ENCODE measurements around the gene OAS2. TPM values are rescaled to one million over a fixed set of nuclear protein-coding genes. Genes with fewer than 3 reads are reported as not detected.

The OAS2 gene
- total RNA-seq, 2 donors from 2014 or later = 11.9 to 21.2 TPM

- no peak for DNase-seq (ENCODE audit: low spot score)
- Histone ChIP-seq H3K9me3 (no peaks in the 10 kb centered on the region), H3K4me3 (no peak overlapping the region), H3K27ac (no peak overlapping the region), H3K4me1 (ENCODE audit: control insufficient read depth in 1 of 2, low read depth in 2 of 2) (peaks cover 6 to 13% of the 10 kb centered on the region in 2 donors), H3K27me3 (replicated peaks; ENCODE audit: insufficient read depth) (peaks cover 5% of the 10 kb centered on the region), H3K36me3 (no peaks in the 10 kb centered on the region)
- TF ChIP-seq CTCF (IDR thresholded peaks at IDR 0.05) = no peak
- no peak for ATAC-seq (ENCODE audit: insufficient number of reproducible peaks, low FRiP score, low read depth)
Observed at GRCh38 chr12:113060336-113060960, 82.1 kb downstream of the OAS2 start.

- no peaks in the 10 kb centered on the region for H3K36me3 ChIP-seq
- H3K27me3 ChIP-seq (replicated peaks; ENCODE audit: insufficient read depth) = peaks cover 5% of the 10 kb centered on the region
- H3K4me3 ChIP-seq = no peak overlapping the region
- H3K4me1 ChIP-seq (ENCODE audit: control insufficient read depth in 1 of 2, low read depth in 2 of 2) = peaks cover 6 to 13% of the 10 kb centered on the region in 2 donors
- H3K27ac ChIP-seq = no peak overlapping the region
- no peak for DNase-seq (ENCODE audit: low spot score)
- no peaks in the 10 kb centered on the region for H3K9me3 ChIP-seq
- TF ChIP-seq CTCF (IDR thresholded peaks at IDR 0.05) = no peak
- no peak for ATAC-seq (ENCODE audit: insufficient number of reproducible peaks, low FRiP score, low read depth)
Observed at GRCh38 chr12:113061061-113061694, 82.9 kb downstream of the OAS2 start.

Other genes starting within 250 kb of the OAS2 start
- gene RPH3A, start 186.8 kb upstream of the OAS2 start, total RNA-seq = not detected
- gene OAS1, start 71.6 kb upstream of the OAS2 start, total RNA-seq = 10 to 100 TPM in 1 of 2 donors, 1 to 10 TPM in 1; 9.4 to 15.3 TPM
- 10 to 100 TPM; 11.9 to 13.7 TPM for gene OAS3, start 40.0 kb upstream of the OAS2 start, total RNA-seq
- gene DTX1, start 78.2 kb downstream of the OAS2 start, total RNA-seq = 1 to 10 TPM in 1 of 2 donors, under 1 TPM in 1; 0.41 to 1.3 TPM
- gene RASAL1, start 157.2 kb downstream of the OAS2 start, total RNA-seq = 1 to 10 TPM in 1 of 2 donors, not detected in 1; 2.0 TPM
- not detected for gene CFAP73, start 171.2 kb downstream of the OAS2 start, total RNA-seq
- gene DDX54, start 207.0 kb downstream of the OAS2 start, total RNA-seq = 10 to 100 TPM; 27.3 to 84.2 TPM
- 10 to 100 TPM; 12.2 to 26.9 TPM for gene RITA1, start 207.2 kb downstream of the OAS2 start, total RNA-seq
- gene TPCN1, start 242.9 kb downstream of the OAS2 start, total RNA-seq = 10 to 100 TPM; 84.1 to 93.5 TPM

All from thoracic aorta (tissue), 2 donors.